Measurements from ENCODE around the gene HES7. TPM values are rescaled to one million over a fixed set of nuclear protein-coding genes. Genes with fewer than 3 reads are reported as not detected.

The HES7 gene
- total RNA-seq, 1 experiment from 2014 or later: 0.28 TPM

DNA sequence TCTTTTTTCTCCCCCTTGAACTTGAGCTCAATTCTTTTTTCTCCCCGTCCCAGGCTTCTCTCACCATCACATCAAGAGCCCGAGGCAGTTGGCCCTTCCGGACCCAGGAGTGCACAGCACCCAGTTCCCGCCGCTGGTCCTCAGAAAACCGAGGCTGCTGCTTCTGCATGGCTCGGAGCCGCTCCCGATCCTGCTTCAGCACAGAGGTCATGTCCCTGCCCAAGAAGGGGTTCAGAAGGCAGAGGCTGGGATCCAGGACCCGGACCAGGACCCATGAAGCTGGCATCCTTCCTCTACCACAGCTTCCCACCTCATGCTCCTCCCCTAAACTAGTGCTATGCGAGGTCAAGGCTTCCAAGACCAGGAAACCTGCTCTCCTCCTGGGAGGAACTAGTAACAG is 17.8 kb upstream of the HES7 start:
- no peak for DNase-seq
- Mint-ChIP-seq H3K9me3 (ENCODE audit: low read depth, unreplicated experiment) (no peaks in the 10 kb centered on the region), H3K27ac (ENCODE audit: unreplicated experiment) (no peak overlapping the region), H3K36me3 (ENCODE audit: insufficient read depth, unreplicated experiment) (peaks cover 23% of the 10 kb centered on the region), H3K27me3 (ENCODE audit: unreplicated experiment) (no peaks in the 10 kb centered on the region), H3K4me1 (ENCODE audit: low read depth, unreplicated experiment) (no peaks in the 10 kb centered on the region), H3K4me3 (ENCODE audit: low read depth, unreplicated experiment) (no peak overlapping the region)
- intact Hi-C loops (cut with micrococcal nuclease; ENCODE audit: unreplicated experiment): no loop called here
- BruUV-seq (replicated peaks): no TSS peak
- CTCF ChIA-PET: interaction anchor here (0.9 kb wide), 1 partner anchor 20 kb away, joined by 4 read pairs; no protein-coding TSS in a partner anchor
- TF ChIP-seq CTCF (IDR thresholded peaks at IDR 0.05; ENCODE audit: unreplicated experiment): no peak

DNA sequence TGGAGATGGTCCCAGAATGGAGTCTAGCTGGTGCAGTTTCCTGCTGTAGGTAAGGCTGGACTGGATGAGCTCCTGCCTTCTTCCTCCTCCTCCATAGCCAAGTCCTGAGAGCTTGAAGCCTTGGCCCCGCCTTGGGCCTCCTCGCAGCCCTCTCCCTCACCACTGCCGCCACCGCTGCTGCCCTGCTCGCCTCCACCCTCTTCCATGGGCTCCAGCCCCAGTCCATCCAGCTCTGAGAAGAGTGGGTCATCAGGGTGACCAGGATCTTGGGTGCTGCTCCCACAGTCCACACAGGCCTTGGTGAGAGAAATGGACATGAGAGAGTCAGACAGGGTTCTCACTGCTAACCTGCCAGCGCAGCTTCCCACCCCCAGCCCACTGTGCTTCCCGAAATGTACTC is 17.1 kb upstream of the HES7 start:
- H3K27ac Mint-ChIP-seq (ENCODE audit: unreplicated experiment): no peak overlapping the region
- H3K9me3 Mint-ChIP-seq (ENCODE audit: low read depth, unreplicated experiment): no peaks in the 10 kb centered on the region
- no peaks in the 10 kb centered on the region for H3K4me1 Mint-ChIP-seq (ENCODE audit: low read depth, unreplicated experiment)
- intact Hi-C loops (cut with micrococcal nuclease; ENCODE audit: unreplicated experiment): no loop called here
- H3K4me3 Mint-ChIP-seq (ENCODE audit: low read depth, unreplicated experiment): no peak overlapping the region
- no peak for DNase-seq
- H3K36me3 Mint-ChIP-seq (ENCODE audit: insufficient read depth, unreplicated experiment): peaks cover 21% of the 10 kb centered on the region
- CTCF ChIA-PET: interaction anchor here (0.9 kb wide), 1 partner anchor 19 kb away, joined by 4 read pairs; no protein-coding TSS in a partner anchor
- no peak for TF ChIP-seq CTCF (IDR thresholded peaks at IDR 0.05; ENCODE audit: unreplicated experiment)
- no peaks in the 10 kb centered on the region for H3K27me3 Mint-ChIP-seq (ENCODE audit: unreplicated experiment)
- no TSS peak for BruUV-seq (replicated peaks)

- no TSS peak for BruUV-seq (replicated peaks)
- no peak overlapping the region for H3K27ac Mint-ChIP-seq (ENCODE audit: unreplicated experiment)
- no peak for DNase-seq
These were observed 16.4 kb upstream of the HES7 start for GRCh38 chr17:8140065-8141029.

More at GRCh38 chr17:8140065-8141029, 16.4 kb upstream of the HES7 start:
- no peak for TF ChIP-seq CTCF (IDR thresholded peaks at IDR 0.05; ENCODE audit: unreplicated experiment)
- H3K4me3 Mint-ChIP-seq (ENCODE audit: low read depth, unreplicated experiment): no peak overlapping the region
- no peaks in the 10 kb centered on the region for H3K4me1 Mint-ChIP-seq (ENCODE audit: low read depth, unreplicated experiment)
- intact Hi-C loops (cut with micrococcal nuclease; ENCODE audit: unreplicated experiment): no loop called here
- H3K36me3 Mint-ChIP-seq (ENCODE audit: insufficient read depth, unreplicated experiment): peaks cover 20% of the 10 kb centered on the region
- no peaks in the 10 kb centered on the region for H3K9me3 Mint-ChIP-seq (ENCODE audit: low read depth, unreplicated experiment)
- no peaks in the 10 kb centered on the region for H3K27me3 Mint-ChIP-seq (ENCODE audit: unreplicated experiment)
- CTCF ChIA-PET: interaction anchor here (0.9 kb wide), 1 partner anchor 18 kb away, joined by 4 read pairs; no protein-coding TSS in a partner anchor

Data from Calu3 (cell line).